Psoas muscle (tissue), 8 donors: ENCODE results near the gene SLC35F3. TPM values are rescaled to one million over a fixed set of nuclear protein-coding genes. Genes with fewer than 3 reads are reported as not detected.

Experiments
- ATAC-seq, 4 donors: fragments of 200-7000 bp; cut with Tn5 transposase; one replicate each; pipeline ENCODE4 v1.9.1; 2020; ENCODE audit warnings: moderate library complexity in 3 of 4, mild to moderate bottlenecking in 2 of 4
- DNase-seq, 2 donors: peaks; one replicate each; pipeline ENCODE4 v3.0.0-alpha.2; 2020
- H3K27ac ChIP-seq: fragments of 200-600 bp; one replicate; pipeline ENCODE4 v1.8.0; 2022
- H3K27me3 ChIP-seq, 3 donors: fragments of 200-600 bp in 1 of 3; one replicate each; pipeline versions ENCODE4 v1.6.1 to v1.8.0; 2013 to 2022; ENCODE audit warnings: low read length in 2 of 3, mild to moderate bottlenecking in 2 of 3, moderate library complexity in 1 of 3; ENCODE audit not compliant: insufficient read depth in 3 of 3
- H3K36me3 ChIP-seq, 2 donors: fragments of 200-600 bp in 1 of 2; one replicate each; pipeline versions ENCODE4 v1.6.1 to v1.8.0; 2013 to 2022; ENCODE audit warnings: low read depth in 1 of 2, mild to moderate bottlenecking in 1 of 2, moderate library complexity in 1 of 2; ENCODE audit not compliant: insufficient read depth in 1 of 2
- H3K4me1 ChIP-seq: fragments of 200-600 bp; one replicate; pipeline ENCODE4 v1.8.0; 2022
- H3K4me3 ChIP-seq: fragments of 200-600 bp; one replicate; pipeline ENCODE4 v1.8.0; 2022; ENCODE audit warnings: mild to moderate bottlenecking
- H3K9me3 ChIP-seq: fragments of 200-600 bp; one replicate; pipeline ENCODE4 v1.8.0; 2022
- WGBS, 3 donors: extraction: QIAGEN DNeasy Blood & Tissue Kit; methylation state at CpG; one replicate each; pipeline versions ENCODE4 v1.1.6 to v1.1.7; 2013; 5-methylcytosine and 5-hydroxymethylcytosine counted together
- intact Hi-C, 2 donors: fragments of 100-400 bp; cut with DNase I; formaldehyde crosslinking; loops; one replicate each; pipeline versions ENCODE4 v1.11.0 to v1.14.2; 2022
- polyA plus RNA-seq, 3 donors: library from polyadenylated mRNA; stranded (reverse); fragments of 200-250 nt; gene quantifications; one replicate each; pipeline ENCODE4 v1.2.3, GENCODE V29; 2013
- total RNA-seq, 4 donors: library from RNA; stranded (reverse); fragmentation: NEBNext Ultra II Directional in 2 of 4; extraction: Animal tissue kit (Norgen Biotek cat#: 25700) in 2 of 4; gene quantifications; one replicate each; pipeline versions ENCODE4 v1.2.1 to v1.2.4, GENCODE V29; 2021 to 2023
- TF ChIP-seq, protein P1 (sequence below): fragments of 200-600 bp; IDR thresholded peaks from one replicate; pipeline ENCODE4 v1.8.0; 2022; ENCODE audit warnings: antibody characterized with exemption
- donor health status: healthy with polysubstance abuse.
- donor health status: DM: no; HTN: no; CAD: no; lungs with moderate emphysema.
- donor health status: Bipolar disorder and iron deficiency.
- donor health status: healthy.
- donor health status: DM: yes; HTN: yes; CAD: no.
- donor health status: DM: no; HTN: no; CAD: no.
- donor health status: DM: no; HTN: no; CAD: no.
- donor health status: DM: yes; HTN: yes; CAD: no.

SLC35F3 gene
- total and polyA plus RNA-seq, 7 donors = 0.01 to 0.16 (median 0.10) TPM; not detected in 3

DNA sequence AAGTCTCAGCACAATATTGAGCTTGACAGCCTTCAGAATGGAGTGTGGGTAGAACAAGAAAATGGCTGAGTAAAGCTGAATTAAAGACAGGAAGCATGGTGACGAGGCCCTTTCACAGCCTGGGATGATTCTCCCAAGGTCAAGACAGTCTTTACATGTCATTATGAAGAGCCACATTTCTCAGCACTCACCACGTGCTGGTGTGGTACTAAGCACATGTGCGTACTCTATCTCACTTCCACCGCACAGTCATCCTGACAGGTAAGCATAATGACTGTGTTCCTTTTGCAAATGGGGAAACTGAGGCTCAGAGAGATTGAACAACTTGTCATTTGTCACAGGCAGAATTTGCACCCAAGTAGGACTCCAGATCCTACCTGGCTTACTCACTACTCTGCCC lies 376.0 kb downstream of the SLC35F3 start:
- Histone ChIP-seq H3K27ac (no peak overlapping the region), H3K36me3 (no peaks in the 10 kb centered on the region), H3K4me3 (no peak overlapping the region), H3K27me3 (peaks cover 0 to 4% (median 0%) of the 10 kb centered on the region in 3 donors), H3K4me1 (no peaks in the 10 kb centered on the region), H3K9me3 (no peaks in the 10 kb centered on the region)
- DNase-seq = no peak
- intact Hi-C loops = no loop called here
- 82 to 88% (median 86%) methylated on average over 4 of the region's 4 CpGs for WGBS, 3 donors
- ATAC-seq = no peak
- TF ChIP-seq, protein P1, sequence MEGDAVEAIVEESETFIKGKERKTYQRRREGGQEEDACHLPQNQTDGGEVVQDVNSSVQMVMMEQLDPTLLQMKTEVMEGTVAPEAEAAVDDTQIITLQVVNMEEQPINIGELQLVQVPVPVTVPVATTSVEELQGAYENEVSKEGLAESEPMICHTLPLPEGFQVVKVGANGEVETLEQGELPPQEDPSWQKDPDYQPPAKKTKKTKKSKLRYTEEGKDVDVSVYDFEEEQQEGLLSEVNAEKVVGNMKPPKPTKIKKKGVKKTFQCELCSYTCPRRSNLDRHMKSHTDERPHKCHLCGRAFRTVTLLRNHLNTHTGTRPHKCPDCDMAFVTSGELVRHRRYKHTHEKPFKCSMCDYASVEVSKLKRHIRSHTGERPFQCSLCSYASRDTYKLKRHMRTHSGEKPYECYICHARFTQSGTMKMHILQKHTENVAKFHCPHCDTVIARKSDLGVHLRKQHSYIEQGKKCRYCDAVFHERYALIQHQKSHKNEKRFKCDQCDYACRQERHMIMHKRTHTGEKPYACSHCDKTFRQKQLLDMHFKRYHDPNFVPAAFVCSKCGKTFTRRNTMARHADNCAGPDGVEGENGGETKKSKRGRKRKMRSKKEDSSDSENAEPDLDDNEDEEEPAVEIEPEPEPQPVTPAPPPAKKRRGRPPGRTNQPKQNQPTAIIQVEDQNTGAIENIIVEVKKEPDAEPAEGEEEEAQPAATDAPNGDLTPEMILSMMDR = no peak

DNA sequence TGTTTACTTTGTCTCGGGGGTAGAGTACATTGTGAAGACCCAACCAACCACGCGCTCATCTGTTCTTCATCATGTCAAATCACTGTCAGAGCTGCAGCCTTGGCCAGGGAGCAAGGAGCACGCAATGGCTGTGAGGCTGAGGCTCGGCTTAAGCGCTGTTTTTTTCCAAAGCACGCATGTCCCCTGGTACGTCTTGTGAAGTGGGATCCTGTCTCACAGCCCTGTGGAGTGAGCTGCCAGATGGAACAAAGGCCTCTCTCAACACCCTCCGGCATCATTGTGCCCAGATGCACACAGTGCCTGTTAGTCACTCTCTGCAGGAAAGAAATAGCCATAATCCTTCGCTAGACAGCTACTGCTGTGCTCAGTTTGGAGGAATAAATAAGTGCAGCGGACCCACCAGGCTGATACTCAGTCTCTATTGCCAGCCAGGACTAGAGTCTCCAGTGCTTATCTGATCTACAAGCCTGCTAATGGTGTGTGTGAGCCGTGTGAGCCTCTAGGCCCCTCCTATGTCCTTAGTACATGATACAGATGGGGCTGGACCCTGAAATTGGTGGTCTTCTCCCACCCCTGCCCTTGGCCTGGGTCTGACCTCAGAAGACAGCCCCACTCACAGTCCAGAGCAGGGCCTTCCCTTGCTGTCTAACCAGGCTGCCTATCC lies 377.5 kb downstream of the SLC35F3 start:
- intact Hi-C loops = no loop called here
- ATAC-seq = no peak

DNA sequence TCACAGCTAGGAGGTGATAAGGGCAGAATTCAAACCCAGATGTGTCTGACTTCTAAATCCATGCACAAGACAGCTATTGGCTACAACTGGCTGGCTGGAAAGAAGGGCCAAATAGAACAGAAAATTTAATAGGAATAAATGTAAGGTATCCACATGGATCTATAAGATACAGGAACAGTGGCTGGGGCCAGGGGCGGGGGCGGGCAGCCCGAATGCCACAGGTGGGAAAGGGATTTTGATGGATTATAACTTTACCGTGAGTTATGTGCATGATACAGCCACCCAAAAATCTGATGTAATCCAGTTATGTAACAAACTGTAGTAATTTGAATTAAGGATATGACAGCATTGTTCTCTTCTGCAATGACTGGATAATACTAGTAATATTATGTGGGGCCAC lies 381.7 kb downstream of the SLC35F3 start:
- no peaks in the 10 kb centered on the region for H3K4me1 ChIP-seq
- DNase-seq (no peak), ATAC-seq (no peak)
- no peak overlapping the region for H3K4me3 ChIP-seq
- no peaks in the 10 kb centered on the region for H3K36me3 ChIP-seq
- intact Hi-C loops = no loop called here
- TF ChIP-seq, protein P1 = no peak
- H3K9me3 ChIP-seq = no peaks in the 10 kb centered on the region
- no peak overlapping the region for H3K27ac ChIP-seq
- peaks cover 0 to 4% (median 2%) of the 10 kb centered on the region in 3 donors for H3K27me3 ChIP-seq
- WGBS, 3 donors = 73 to 77% (median 74%) methylated on average over 4 of the region's 4 CpGs

More for the DNA sequence above, 377.5 kb downstream of the SLC35F3 start:
- WGBS, 3 donors = 77 to 79% (median 78%) methylated on average over 12 of the region's 12 CpGs
- no peak for DNase-seq
- H3K27me3 ChIP-seq = peaks cover 0 to 4% (median 0%) of the 10 kb centered on the region in 3 donors
- H3K9me3 ChIP-seq = no peaks in the 10 kb centered on the region
- no peaks in the 10 kb centered on the region for H3K4me1 ChIP-seq
- TF ChIP-seq, protein P1 = no peak
- no peaks in the 10 kb centered on the region for H3K36me3 ChIP-seq
- H3K27ac ChIP-seq = no peak overlapping the region
- H3K4me3 ChIP-seq = no peak overlapping the region

DNA sequence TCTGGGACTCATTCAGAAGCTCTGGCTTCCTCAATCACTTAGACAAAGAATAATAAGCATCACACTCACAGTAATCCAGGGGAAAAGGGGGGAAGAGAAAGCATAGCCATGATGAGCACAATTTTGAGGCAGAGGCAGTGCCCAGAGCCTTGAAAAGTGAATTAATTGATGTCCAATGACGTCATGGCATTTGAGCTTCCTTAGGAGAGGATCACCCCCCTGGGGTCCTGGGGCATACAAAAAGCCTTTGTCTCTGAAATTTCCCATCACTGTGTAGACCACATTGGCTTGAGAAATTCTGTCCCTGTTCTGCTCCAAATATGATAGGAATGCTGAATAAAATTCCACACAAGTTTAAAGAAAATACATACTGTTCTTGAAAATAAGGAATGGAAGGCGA lies 384.5 kb downstream of the SLC35F3 start:
- no peaks in the 10 kb centered on the region for H3K9me3 ChIP-seq
- H3K27ac ChIP-seq = no peak overlapping the region
- no peaks in the 10 kb centered on the region for H3K36me3 ChIP-seq
- H3K27me3 ChIP-seq = peaks cover 0 to 4% (median 2%) of the 10 kb centered on the region in 3 donors
- TF ChIP-seq, protein P1 = no peak
- intact Hi-C loops = no loop called here
- DNase-seq = no peak
- H3K4me1 ChIP-seq = no peaks in the 10 kb centered on the region
- H3K4me3 ChIP-seq = no peak overlapping the region
- no peak for ATAC-seq
- WGBS, 3 donors = 32 to 50% (median 38%) methylated on average over 2 of the region's 2 CpGs
